Heart left ventricle (tissue), 16 donors: ENCODE data around the gene CCDC18. TPM values are rescaled to one million over a fixed set of nuclear protein-coding genes. Genes with fewer than 3 reads are reported as not detected.

Experiments
- ATAC-seq, 4 donors: fragments of 200-7000 bp; cut with Tn5 transposase; one replicate each; pipeline ENCODE4 v1.9.1; 2020 to 2022; ENCODE audit warnings: moderate library complexity in 4 of 4, mild to moderate bottlenecking in 3 of 4, moderate number of reproducible peaks in 1 of 4
- DNase-seq, 5 donors: peaks; one replicate each; pipeline ENCODE4 v3.0.0-alpha.2; 2020
- H3K27ac ChIP-seq, 12 donors: fragments of 200-600 bp; sonication (generic) in 4 of 12; one replicate each; pipeline versions ENCODE4 v1.5.0 to v1.8.0; 2016 to 2022; ENCODE audit warnings: mild to moderate bottlenecking in 2 of 12
- H3K27me3 ChIP-seq, 9 donors: fragments of 200-600 bp; sonication (generic) in 2 of 9; one replicate each; pipeline versions ENCODE4 v1.5.1 to v1.8.0; 2016 to 2022; ENCODE audit warnings: mild to moderate bottlenecking in 3 of 9
- H3K36me3 ChIP-seq, 9 donors: fragments of 200-600 bp; sonication (generic) in 2 of 9; one replicate each; pipeline versions ENCODE4 v1.5.0 to v1.8.0; 2018 to 2022; ENCODE audit warnings: mild to moderate bottlenecking in 2 of 9
- H3K4me1 ChIP-seq, 12 donors: fragments of 200-600 bp; sonication (generic) in 4 of 12; one replicate each; pipeline versions ENCODE4 v1.5.0 to v1.8.0; 2016 to 2022; ENCODE audit warnings: mild to moderate bottlenecking in 3 of 12
- H3K4me3 ChIP-seq, 12 donors: fragments of 200-600 bp; sonication (generic) in 4 of 12; one replicate each; pipeline versions ENCODE4 v1.5.0 to v1.8.0; 2017 to 2022; ENCODE audit warnings: mild to moderate bottlenecking in 9 of 12, moderate library complexity in 4 of 12
- H3K9me3 ChIP-seq, 12 donors: fragments of 200-600 bp; sonication (generic) in 4 of 12; one replicate each; pipeline versions ENCODE4 v1.5.0 to v1.8.0; 2016 to 2022; ENCODE audit warnings: mild to moderate bottlenecking in 1 of 12
- CTCF ChIP-seq, 12 donors: fragments of 200-600 bp; sonication (generic) in 4 of 12; IDR thresholded peaks; one replicate each; pipeline versions ENCODE4 v1.5.0 to v1.8.0; 2018 to 2022; ENCODE audit warnings: antibody characterized with exemption in 12 of 12, mild to moderate bottlenecking in 5 of 12
- POLR2A ChIP-seq, 2 donors: fragments of 450-650 bp; IDR thresholded peaks; one replicate each; pipeline ENCODE4 v1.6.1; 2017; ENCODE audit warnings: antibody characterized with exemption in 2 of 2, mild to moderate bottlenecking in 2 of 2, moderate library complexity in 2 of 2
- WGBS, 4 donors: extraction: QIAGEN DNeasy Blood & Tissue Kit in 2 of 4; methylation state at CpG; one replicate each; pipeline versions ENCODE4 v1.1.5 to v1.1.7; 2013 to 2018; 5-methylcytosine and 5-hydroxymethylcytosine counted together
- intact Hi-C, 10 donors: fragments of 100-400 bp; cut with DNase I; formaldehyde crosslinking; loops; one replicate each; pipeline versions ENCODE4 v1.11.1 to v1.14.2; 2022
- polyA plus RNA-seq, 2 donors: library from polyadenylated mRNA; stranded (reverse); fragments of 200-250 nt; gene quantifications; one replicate each; pipeline ENCODE4 v1.2.3, GENCODE V29; 2013
- total RNA-seq, 9 donors: library from RNA; depleted of rRNA in 2 of 9; stranded (reverse); fragments of >200 nt in 2 of 9; fragmentation: NEBNext Ultra II Directional in 3 of 9; extraction: Animal tissue kit (Norgen Biotek cat#: 25700) in 3 of 9; gene quantifications; one replicate each; pipeline versions ENCODE4 v1.1.0 to v1.2.4, GENCODE V29; 2016 to 2023
- donor health status: ischemic (EF 13 %, LVEDD 7.1; RV severe dilation, severe dysfunction).
- donor health status: healthy with polysubstance abuse.
- donor health status: DM: no; HTN: yes; CAD: no.
- donor health status: DM: no; HTN: no; CAD: no.
- donor health status: ischemic (EF 25% LVEDD 6.9; RV normal size, moderate dysfunction).
- donor health status: ischemic (EF 25% LVEDD 5.7; RV mildly dilated, moderate dysfunction).
- donor health status: healthy.
- donor health status: DM: yes; HTN: yes; CAD: no.
- donor health status: ischemic (EF 35%, LVEDD 5.7; RV mildly dilated, moderate dysfunction).
- donor health status: nonischemic (EF 11% LVEDD 7.7; RV severe dilation, severe dysfunction).
- donor health status: DM: yes; HTN: yes; CAD: no.
- donor health status: PGD.
- donor health status: ischemic (EF 29% LVEDD 5.4; RV normal size, mild dysfunction).
- donor health status: nonischemic (EF 23%, LVEDD 6.1; RV moderate dilation, normal function).

The CCDC18 gene
- total and polyA plus RNA-seq, 11 donors = 1.7 to 8.9 (median 3.4) TPM

- TF ChIP-seq POLR2A (IDR thresholded peaks at IDR 0.05) (no peak), CTCF (IDR thresholded peaks at IDR 0.05) (no peak)
- no peaks in the 10 kb centered on the region for H3K4me1 ChIP-seq
- no peak overlapping the region for H3K27ac ChIP-seq
- no peak for DNase-seq
- H3K9me3 ChIP-seq = no peaks in the 10 kb centered on the region
- ATAC-seq = no peak
- no peak overlapping the region for H3K4me3 ChIP-seq
- intact Hi-C loops = no loop called here
- H3K27me3 ChIP-seq = no peaks in the 10 kb centered on the region
- WGBS, 4 donors = 63 to 73% (median 70%) methylated on average over 3 of the region's 3 CpGs
- H3K36me3 ChIP-seq = no peaks in the 10 kb centered on the region
Observed at GRCh38 chr1:93323185-93323820, 142.8 kb downstream of the CCDC18 start.

- Histone ChIP-seq H3K4me1 (no peaks in the 10 kb centered on the region), H3K36me3 (no peaks in the 10 kb centered on the region), H3K27me3 (no peaks in the 10 kb centered on the region), H3K9me3 (no peaks in the 10 kb centered on the region), H3K4me3 (no peak overlapping the region), H3K27ac (no peak overlapping the region)
- no peak for DNase-seq
- WGBS, 4 donors = 83 to 85% (median 84%) methylated on average over 8 of the region's 8 CpGs
- ATAC-seq = no peak
- intact Hi-C loops = no loop called here
- TF ChIP-seq POLR2A (IDR thresholded peaks at IDR 0.05) (no peak), CTCF (IDR thresholded peaks at IDR 0.05) (no peak)
Observed at GRCh38 chr1:93324486-93325464, 144.3 kb downstream of the CCDC18 start.

Other genes starting within 250 kb of the CCDC18 start
- gene DIPK1A, start 219.3 kb upstream of the CCDC18 start, total RNA-seq = 10 to 100 TPM in 2 of 9 donors, 1 to 10 TPM in 7; 4.6 to 11.6 (median 6.5) TPM
- 1 to 10 TPM; 2.8 to 6.1 TPM for gene DIPK1A, start 219.3 kb upstream of the CCDC18 start, polyA plus RNA-seq
- gene MTF2, start 101.4 kb upstream of the CCDC18 start, total RNA-seq = 10 to 100 TPM in 2 of 9 donors, 1 to 10 TPM in 7; 4.8 to 11.4 (median 8.0) TPM
- gene MTF2, start 101.4 kb upstream of the CCDC18 start, polyA plus RNA-seq = 1 to 10 TPM; 5.7 to 5.9 TPM
- 10 to 100 TPM; 36.5 to 95.3 (median 55.0) TPM for gene TMED5, start 311 bp upstream of the CCDC18 start, total RNA-seq
- gene TMED5, start 311 bp upstream of the CCDC18 start, polyA plus RNA-seq = 10 to 100 TPM in 1 of 2 donors, 1 to 10 TPM in 1; 9.2 to 68.8 TPM
- gene DR1, start 165.2 kb downstream of the CCDC18 start, total RNA-seq = 10 to 100 TPM; 21.6 to 45.1 (median 37.8) TPM
- gene DR1, start 165.2 kb downstream of the CCDC18 start, polyA plus RNA-seq = 10 to 100 TPM in 1 of 2 donors, 1 to 10 TPM in 1; 4.6 to 29.3 TPM